ENCODE measurements around the gene PCMTD2. TPM values are rescaled to one million over a fixed set of nuclear protein-coding genes. Genes with fewer than 3 reads are reported as not detected.

Gene PCMTD2
- total RNA-seq, 1 experiment from 2014 or later = 50.9 TPM

GRCh38 chr20:64266988-64267387 is 11.4 kb downstream of the PCMTD2 start:
- CTCF ChIA-PET = no interaction called here
- H3K9me3 Mint-ChIP-seq = peaks cover 11% of the 10 kb centered on the region

GRCh38 chr20:64268174-64268573 is 12.6 kb downstream of the PCMTD2 start:
- Mint-ChIP-seq H3K4me3 (no peak overlapping the region), H3K9me3 (peaks cover 11% of the 10 kb centered on the region), H3K27ac (no peak overlapping the region), H3K4me1 (0 out of 2 replicates have a peak, but pooled peaks cover 2% of the 10 kb centered on the region), H3K36me3 (peaks cover 22% of the 10 kb centered on the region), H3K27me3 (ENCODE audit: low read depth) (no peaks in the 10 kb centered on the region)
- no peak for TF ChIP-seq AFF4 (CRISPR knock-in tag; IDR thresholded peaks at IDR 0.05; ENCODE audit: borderline replicate concordance)
- TF ChIP-seq NFE2L1 (CRISPR knock-in tag; IDR thresholded peaks at IDR 0.05) = no peak
- TF ChIP-seq ZNF423 (CRISPR knock-in tag; IDR thresholded peaks at IDR 0.05) = peak; percentile 77
- TF ChIP-seq KAT7 (CRISPR knock-in tag; IDR thresholded peaks at IDR 0.05; ENCODE audit: borderline replicate concordance) = no peak
- no peak for TF ChIP-seq OVOL2 (CRISPR knock-in tag; IDR thresholded peaks at IDR 0.05; ENCODE audit: borderline replicate concordance)
- no peak for TF ChIP-seq USF2 (CRISPR knock-in tag; IDR thresholded peaks at IDR 0.05)
- TF ChIP-seq HMGXB4 (CRISPR knock-in tag; IDR thresholded peaks at IDR 0.05) = no peak
- CTCF ChIA-PET = interaction anchor here (1.4 kb wide), 1 partner anchor 45 kb away, joined by 6 read pairs; no protein-coding TSS in a partner anchor
- DNase-seq (ENCODE audit: low spot score) = no peak
- POLR2A ChIA-PET = no interaction called here
- no peak for ATAC-seq

More at GRCh38 chr20:64266988-64267387, 11.4 kb downstream of the PCMTD2 start:
- no peaks in the 10 kb centered on the region for H3K27me3 Mint-ChIP-seq (ENCODE audit: low read depth)
- 0 out of 2 replicates have a peak, but pooled peaks cover 2% of the 10 kb centered on the region for H3K4me1 Mint-ChIP-seq
- no peak overlapping the region for H3K27ac Mint-ChIP-seq
- peaks cover 19% of the 10 kb centered on the region for H3K36me3 Mint-ChIP-seq
- ATAC-seq = no peak
- no peak for TF ChIP-seq USF2 (CRISPR knock-in tag; IDR thresholded peaks at IDR 0.05)
- no peak for TF ChIP-seq SMAD3 (CRISPR knock-in tag; IDR thresholded peaks at IDR 0.05; ENCODE audit: borderline replicate concordance)
- no peak for TF ChIP-seq ATF3 (CRISPR knock-in tag; conservative IDR thresholded peaks at IDR 0.05)
- no peak for TF ChIP-seq ZBTB43 (CRISPR knock-in tag; IDR thresholded peaks at IDR 0.05)
- DNase-seq (ENCODE audit: low spot score) = no peak
- H3K4me3 Mint-ChIP-seq = no peak overlapping the region
- POLR2A ChIA-PET = no interaction called here

GRCh38 chr20:64269604-64270411 is 14.3 kb downstream of the PCMTD2 start:
- CTCF ChIA-PET = no interaction called here
- ATAC-seq = no peak
- Mint-ChIP-seq H3K27me3 (ENCODE audit: low read depth) (no peaks in the 10 kb centered on the region), H3K9me3 (peaks cover 11% of the 10 kb centered on the region), H3K4me1 (0 out of 2 replicates have a peak, but pooled peaks cover 2% of the 10 kb centered on the region), H3K27ac (peak overlapping the region; percentile 69; the same call in 1 of the 2 replicates), H3K4me3 (no peak overlapping the region), H3K36me3 (peaks cover 28% of the 10 kb centered on the region)
- no peak for DNase-seq (ENCODE audit: low spot score)
- POLR2A ChIA-PET = no interaction called here
- TF ChIP-seq GRHL2 (CRISPR knock-in tag; IDR thresholded peaks at IDR 0.05; ENCODE audit: insufficient replicate concordance, severe bottlenecking) (no peak), ZNF512 (CRISPR knock-in tag; IDR thresholded peaks at IDR 0.05; ENCODE audit: borderline replicate concordance) (no peak), PREB (CRISPR knock-in tag; IDR thresholded peaks at IDR 0.05; ENCODE audit: borderline replicate concordance) (no peak), MAX (CRISPR knock-in tag; IDR thresholded peaks at IDR 0.05) (no peak), ZNF416 (CRISPR knock-in tag; IDR thresholded peaks at IDR 0.05) (no peak), NR1H2 (CRISPR knock-in tag; IDR thresholded peaks at IDR 0.05) (no peak), EMX1 (CRISPR knock-in tag; IDR thresholded peaks at IDR 0.05) (no peak)

Measured in WTC11 (cell line).